ENCODE results near the gene FOXP1.

Gene FOXP1

DNA sequence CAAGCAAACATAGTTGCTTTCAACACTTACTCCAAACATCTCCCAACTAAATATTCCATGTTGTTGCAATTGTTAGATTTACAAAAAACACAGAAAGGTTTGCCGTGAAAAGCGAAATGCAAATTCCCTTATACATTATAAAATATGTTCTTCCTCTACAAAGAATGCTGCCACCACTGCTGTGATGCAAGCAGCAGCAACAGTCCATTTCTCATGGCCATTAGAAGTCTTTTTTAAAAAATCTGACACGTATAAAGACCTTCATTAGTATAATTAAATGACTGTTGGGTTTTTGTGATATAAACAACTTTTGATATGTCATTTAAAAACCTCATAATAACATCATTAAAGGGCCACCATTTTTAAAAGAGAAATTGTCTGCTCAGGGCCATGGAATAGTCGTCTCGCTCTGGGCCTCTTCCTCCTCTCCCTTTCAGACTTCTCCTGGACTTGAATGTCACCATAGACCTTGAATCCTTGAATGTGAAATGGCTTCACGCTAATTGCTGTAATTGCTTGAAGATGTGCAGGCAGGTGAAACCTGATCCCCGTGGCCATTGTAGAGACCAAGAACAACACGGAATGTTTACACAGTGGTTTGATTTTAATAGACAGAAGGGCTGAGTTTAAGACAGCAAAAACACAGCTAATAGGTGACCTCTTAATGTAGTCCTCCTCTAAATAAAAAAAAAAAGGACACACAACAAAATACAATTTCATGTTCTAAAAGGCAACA lies 450.4 kb downstream of the FOXP1 start:
- DNase-seq, result no peak

DNA sequence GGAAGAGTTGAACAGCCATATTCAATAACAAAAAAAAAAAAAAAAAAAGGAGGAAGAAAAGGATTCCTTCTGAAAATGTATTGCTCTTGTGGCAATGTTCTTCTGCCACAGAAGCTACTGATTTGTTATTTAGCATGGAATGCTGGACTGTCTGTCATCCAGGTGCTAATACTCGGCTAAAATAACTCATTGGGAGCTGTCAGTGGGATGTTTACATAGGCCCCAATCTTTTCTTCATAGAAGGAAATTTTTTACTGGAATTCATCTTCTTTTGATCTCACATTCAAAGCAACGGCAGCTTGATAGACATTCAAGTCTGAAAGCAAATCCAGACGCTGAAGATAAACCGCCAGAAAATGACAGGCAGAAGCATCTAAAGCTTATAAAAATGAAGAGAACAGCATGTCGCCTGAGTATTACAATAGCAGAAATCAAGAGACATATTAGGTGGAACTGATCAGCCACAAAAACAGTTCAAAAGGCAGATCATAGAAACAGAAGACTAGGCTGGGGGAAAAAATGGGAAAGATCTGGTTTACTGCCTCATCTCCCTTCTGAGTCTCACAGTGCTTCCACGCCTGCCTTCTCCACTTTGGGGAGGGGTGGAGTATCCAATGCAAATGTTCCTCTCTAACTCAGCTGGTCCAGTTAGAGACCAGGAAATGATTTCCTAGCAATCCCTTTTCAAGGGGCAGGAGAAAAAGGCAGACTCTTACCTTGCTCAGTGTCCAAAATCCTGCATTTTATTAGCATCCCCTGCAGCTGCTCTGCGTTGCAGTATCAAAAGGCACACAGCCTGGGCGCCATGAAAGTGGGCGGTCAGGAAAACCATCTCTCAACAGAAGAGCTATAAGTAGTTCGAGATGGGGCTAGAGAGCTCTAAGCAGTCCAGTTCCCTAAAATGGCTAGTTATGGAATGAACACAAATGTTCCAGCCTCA lies 451.9 kb downstream of the FOXP1 start:
- no peak for DNase-seq

DNA sequence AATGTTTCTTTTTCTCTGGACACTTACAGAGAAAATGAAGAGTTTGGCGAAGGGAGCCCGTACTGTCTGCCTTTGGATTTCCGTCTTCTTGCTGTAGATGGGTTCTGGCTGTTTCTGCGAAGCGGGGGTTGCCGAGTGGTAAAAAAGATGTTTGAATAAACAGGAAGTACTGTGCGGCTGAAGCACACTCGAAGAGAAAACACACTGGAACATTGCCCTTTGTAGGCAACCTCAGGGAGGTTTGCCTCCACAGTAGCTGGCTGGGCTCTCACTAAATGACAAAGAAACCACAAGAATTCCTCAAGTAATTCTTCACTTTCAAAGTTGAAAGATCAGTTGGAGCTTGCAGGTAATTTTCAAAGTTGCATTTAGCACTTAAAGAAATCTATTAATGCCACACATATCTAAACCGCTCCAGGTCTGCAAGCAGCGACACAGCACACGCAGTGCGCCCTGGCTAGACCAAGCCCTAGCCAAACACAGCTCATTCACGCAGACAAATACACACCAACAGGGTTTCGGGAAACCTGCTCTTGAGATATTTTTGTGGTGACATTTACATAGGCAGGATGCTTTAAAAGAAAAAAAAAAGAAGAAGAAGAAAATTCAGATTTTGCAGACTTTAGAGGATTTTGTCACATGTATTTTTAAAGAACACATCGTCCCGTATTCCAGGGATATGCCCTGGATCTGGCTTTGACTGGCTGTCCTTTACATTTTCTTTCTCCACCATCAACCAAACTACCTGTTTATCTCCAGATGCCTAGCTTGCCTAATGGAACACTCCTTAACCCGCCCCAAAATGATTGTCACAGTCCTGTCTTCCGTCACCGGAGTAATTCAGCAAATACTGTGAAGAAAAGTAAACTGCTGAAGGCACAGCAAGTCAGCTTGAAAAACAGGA lies 452.8 kb downstream of the FOXP1 start:
- DNase-seq, result peak; percentile 78

DNA sequence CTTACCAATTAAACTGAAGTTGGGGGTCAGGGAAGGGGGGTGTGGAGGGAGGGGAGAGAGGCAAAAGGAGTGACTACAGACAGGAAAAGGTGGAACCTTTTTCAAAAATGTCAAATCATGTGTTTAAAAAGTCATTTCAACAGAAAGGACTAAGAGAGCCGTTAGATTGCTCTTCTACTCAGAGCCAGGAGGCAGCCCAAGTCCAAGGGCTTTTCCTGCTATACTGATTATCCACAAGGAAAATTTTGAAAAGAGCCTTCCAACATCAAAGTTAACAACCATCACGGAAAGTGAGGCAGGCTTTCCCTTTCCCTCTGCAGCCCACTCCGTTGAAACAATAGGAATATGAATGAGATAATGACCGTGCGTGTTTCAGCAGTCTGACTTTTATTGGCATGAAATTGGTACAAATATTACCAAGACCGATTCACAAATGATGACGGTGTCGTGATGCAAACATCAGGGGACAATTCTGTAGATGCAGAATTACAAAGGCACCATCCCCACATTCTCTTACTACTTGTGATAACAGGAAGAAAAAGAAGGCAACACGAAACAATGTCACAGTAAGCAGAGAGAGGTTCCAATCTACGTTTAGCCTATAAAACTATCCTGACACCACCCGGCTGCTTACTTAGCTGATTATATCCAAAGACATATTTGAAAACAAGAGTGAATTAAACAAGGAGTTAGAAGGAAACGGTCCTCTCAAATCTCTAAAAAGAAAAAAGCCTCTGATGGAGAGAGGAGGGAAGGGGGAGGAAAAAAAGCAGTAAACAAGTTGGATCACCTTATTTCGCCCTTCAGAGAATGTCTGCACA lies 453.7 kb downstream of the FOXP1 start:
- DNase-seq, result peak; percentile 64

DNA sequence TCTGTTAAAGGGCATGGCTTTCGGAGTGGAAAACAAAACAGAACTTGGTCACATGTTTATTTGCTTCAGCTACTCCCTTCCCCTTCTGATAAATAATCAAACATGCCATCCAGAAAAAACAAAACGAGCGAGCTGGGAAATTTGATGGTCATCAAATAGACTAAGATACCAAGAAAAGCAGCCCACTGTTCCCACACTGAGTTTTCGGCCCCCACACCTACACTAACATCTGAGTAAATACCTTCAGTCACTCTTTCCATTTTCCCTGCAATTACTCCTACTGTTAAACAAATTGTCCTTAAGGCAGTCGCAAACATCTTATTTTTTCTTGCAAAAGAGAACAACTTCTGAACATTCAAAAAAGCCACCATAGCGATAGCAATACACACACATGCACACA lies 454.6 kb downstream of the FOXP1 start:
- DNase-seq, result peak; percentile 39

DNA sequence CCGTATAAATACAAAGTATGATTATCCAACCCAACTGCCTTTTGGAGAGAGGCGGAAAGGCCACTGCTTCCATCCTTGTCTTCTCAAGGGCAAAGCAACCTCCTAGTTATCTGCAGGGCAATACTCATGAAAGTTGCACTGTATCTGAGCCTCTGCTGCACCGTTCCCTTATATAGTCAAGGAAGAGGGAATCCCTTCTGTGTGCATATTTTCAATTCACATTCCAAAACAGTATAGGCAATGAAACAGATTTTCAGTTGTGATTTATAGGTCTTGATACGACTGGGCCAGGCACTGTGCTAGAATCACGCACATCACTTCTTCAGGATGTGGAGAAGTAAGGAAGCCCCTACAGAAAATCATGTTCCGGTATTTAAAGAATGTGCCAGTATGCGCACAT lies 455.7 kb downstream of the FOXP1 start:
- peak; percentile 27 for DNase-seq

DNA sequence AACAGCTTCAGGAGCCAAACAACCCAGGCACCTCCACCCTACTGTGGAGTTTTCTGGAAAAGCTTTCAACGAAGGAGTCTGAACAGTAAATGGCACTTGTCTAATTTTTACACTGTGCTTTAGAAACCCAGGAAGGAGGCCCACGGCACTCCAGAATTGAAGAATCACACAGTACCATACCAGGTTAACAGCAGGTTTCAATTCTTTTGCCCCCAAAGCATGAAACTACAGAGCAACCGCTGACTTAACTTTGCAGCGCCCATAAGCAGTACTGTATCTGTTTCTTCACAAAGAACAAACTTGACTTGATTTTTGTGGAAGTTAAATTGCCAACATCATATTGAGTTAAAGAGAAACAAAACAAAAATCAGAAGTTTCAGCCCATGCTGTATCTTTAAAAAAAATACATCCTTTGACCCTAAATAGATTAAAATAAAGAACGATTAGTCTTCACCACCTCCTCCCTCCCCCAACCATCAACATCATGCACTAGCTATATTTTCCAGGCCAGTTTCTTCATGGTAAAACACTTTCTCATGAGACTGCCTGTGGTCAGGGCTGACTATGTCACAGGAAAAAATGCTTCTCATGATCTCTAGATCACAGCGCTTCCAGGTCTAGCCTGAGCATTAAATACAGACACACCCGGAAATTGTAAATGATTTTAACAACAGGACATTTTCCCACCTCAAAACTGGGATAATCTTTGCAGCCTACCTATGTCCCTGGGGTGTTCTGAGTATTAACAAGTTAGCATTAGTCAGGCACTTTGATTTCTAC lies 456.3 kb downstream of the FOXP1 start:
- DNase-seq, result peak; percentile 37

DNA sequence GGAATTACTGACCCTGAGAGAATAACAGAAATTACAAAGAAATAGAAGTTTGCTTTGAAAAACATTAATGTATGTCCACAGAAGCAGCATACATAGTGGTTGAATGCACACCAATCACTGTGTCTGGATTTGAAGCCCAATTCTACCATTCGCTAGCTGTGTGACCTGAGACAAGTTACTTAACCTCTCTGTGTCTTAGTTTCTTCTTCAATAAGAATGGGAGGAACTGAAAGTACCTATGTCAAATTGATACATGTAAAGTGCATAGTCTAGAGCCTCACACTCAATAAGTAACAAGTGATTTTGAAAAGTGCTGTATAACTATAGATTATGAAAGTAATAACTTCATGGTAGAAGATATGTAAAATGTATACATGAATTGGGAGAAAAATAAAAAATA lies 457.8 kb downstream of the FOXP1 start:
- no peak for DNase-seq

DNA sequence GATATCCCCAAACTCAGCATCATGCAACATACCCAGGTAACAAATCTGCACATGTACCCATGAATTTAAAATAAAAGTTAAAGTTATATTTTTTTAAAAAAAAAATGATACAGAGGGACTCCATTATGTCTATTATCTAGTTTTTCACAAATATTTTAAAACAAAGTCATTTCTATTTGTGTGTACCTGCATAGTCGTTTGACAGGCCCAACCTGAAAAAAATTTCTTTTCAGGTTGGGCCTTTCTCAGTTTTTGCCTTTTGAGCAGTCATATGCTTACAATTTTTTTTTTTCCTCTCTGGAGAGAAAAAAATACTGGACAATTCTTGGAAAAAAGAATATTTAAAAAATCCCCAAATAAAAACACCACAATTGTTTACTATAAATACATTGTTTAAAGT lies 459.5 kb downstream of the FOXP1 start:
- DNase-seq, result no peak

DNA sequence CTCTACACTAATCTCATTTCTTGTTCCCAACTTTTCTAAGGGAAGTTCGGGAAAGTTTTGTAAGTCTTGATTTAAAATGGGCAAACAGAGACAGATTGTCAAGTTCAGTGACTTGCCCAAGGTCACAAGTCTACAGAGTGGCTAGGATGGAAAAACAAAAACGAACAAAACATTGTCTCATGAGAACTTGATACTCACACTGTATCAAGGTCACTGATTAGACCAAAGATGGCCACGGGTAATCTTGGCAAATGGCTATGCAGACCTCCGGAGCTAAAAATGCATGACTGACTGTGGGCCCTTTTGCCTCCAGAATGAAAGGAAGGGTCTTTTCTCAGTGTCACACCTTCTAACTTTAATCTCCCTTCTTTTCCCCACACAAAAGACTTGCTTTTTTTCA lies 460.9 kb downstream of the FOXP1 start:
- no peak for DNase-seq

DNA sequence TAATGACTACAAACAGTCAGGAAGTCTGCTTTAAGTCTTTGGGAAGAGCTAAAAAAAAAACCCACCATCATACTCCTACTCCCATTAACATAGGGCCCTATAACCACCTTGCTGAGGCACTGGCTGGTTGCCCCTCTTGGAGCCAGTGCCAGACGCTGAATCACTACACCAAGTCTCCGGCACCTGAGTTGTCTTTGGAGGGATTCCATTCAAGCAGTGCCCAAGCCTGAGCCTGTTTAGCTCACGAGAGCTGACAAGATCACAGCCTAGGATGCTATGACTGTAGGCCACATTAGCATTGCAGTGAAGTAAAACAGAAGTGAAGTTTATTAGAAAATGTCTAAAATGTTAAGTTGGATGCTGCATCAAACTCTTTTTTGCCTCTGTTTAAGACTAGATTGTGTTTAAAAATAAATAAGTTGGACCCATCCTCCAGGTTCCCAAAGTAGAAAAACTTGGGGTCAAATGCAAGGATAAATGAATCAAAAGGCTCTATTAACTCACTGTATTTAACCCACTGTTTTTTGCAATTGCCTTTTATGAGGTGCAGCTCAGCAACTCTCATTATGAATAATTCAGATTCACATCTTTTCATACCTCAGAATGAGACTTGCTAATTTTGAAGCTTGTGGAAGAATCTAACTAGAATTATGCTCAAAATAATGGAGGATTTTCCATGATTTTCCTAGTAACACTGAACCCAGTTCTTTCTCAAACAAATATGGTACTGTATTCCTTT lies 461.9 kb downstream of the FOXP1 start:
- DNase-seq, result no peak

DNA sequence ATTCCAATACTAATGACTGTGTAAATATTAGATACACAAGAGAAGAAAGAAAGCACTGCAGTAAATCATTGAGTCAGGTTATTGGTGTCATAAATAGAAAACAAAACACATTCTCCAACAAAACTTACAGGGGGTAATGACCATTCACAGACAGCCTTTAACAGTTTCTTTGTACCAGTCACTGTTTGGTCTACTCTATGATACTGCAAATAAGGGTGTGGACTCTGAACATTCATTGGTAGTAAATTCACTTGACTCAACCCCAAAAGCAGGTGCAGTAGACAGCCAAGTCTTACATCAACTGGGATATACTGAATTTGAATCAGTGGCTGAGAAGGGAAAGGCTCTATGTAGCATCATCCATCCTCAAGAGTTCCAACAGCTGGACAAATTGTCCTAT lies 463.5 kb downstream of the FOXP1 start:
- no peak for DNase-seq

DNA sequence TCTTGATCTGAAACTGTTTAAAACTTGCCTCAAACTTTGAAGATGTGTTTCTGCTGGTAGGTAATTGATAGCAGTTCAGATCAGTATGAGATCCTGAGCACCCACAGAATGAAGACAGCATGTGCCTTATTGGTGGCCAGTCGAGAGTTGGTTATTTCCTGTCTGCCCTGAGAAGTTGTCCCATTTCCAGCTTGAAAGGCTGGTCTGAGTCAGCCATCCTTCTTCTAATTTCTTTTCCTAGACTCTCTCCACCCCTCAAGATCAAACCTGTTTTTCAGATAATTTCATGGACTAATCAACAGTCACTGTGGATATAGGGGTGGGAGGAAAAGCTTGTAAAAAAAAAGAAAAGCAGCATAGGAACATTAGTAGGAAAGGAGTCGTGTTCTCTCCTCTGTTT lies 464.4 kb downstream of the FOXP1 start:
- no peak for DNase-seq

DNA sequence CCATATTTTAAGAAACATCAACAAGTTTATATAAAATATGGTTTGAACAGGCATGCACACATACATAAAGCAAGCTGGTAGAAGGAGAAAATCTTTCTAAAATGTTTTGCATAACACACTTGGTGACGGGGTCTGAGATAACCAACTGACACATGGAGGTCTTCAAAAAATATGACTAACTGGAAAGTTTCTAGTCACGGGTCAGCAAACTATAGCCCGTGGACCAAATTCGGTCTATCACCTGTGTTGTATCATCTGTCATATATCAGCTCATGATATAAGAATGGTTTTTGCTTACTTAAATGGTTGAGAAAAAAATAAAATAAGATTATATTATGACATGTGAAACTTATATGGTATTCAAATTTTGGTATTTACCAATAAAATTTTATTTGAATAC lies 465.1 kb downstream of the FOXP1 start:
- DNase-seq, result no peak

DNA sequence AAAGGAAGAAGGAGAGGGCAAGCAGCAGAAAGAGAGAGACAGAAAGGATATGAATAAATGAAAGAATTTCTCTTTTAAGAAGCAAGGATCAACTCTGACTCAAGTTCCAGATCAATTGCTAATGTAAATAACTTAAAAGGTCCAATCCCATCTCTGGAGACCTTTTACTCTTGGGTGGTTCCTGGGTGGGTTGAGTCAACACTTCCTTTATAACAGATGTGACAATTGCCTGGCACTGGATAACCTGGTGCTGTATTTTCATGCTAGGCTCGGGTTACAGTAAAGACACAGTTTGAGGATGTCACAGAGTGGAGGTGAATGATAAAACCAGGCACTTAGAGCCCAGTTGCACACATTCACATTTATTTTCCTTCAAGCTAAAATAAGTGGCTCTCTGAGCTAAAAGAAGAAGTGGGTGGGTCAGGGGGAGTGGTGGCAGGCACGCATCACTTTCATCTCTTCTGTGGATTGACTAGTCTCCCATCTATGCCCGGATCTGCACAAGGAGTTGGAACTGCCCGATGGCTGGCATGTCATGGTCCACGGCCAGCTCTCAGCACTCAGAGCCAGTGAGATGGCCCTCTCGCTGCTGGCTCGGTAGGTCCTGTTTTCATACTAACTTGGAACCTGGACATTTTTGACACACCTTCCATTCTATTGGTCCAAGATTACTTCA lies 465.8 kb downstream of the FOXP1 start:
- DNase-seq, result no peak

DNA sequence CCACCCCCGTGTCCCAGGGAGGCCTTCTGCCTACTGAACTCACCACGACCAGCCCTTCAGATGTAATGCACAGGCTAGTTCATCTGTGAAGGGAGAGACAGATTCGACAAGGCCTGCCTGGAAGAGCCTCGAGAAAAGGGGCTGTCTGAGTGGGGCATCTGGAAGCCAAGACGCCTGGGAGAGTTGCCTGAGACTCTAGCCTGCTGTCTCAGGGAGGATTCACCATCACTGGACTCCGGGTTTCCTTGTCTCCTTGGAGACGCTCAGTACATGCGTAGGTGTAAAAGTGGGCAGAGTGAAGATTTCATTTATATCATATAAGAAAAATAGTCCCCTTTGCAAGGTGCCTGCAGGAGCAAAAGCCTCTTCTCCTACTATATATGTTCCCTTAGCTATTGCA lies 468.9 kb downstream of the FOXP1 start:
- no peak for DNase-seq

DNA sequence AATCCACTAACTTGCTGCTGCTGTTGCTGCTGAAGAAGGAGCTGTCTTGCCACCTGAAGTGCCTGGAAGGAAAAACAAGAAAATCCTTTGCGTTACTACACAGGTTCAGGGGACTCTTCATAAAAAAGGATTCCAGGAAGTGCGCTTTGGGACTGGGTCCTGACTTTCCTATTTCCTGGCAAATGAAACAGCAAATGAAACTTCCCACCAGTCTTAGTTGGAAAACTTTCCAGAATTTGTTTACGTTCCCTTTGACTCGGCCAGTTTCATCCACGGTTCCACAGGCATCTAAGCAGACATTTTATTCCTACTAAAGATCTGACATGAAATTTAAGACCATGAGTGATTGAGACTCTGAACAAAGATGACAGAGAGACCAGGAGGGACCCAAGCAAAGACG lies 471.0 kb downstream of the FOXP1 start:
- DNase-seq, result no peak

DNA sequence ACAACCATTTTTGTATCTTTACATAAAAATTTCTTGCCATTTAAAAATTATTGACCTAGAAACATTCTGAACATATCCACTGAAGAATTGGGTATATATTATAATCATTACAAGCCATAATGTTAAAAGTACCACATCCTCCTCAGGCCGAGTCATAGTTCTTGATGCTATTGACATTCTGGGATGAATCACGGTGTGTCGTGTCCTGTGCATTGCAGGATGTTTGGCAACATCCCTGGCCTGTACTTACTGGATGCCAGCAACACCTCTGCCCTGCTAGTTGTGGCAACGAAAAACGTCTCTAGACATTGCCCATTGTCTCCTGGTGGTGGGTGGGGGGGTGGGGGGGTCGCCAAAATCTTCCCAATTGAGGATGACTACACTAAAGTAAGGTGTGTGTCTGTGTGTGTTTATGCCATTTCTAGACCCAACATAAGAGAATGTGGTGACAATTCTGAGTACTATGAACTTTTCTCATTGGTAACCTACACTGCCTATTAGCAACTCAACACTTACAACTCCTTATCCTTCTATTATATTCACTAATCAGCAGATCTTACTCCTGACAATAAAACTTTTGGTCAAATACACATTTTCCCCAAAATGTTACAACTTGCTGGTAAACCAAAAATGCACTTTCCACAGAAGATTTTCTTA lies 471.6 kb downstream of the FOXP1 start:
- no peak for DNase-seq

DNA sequence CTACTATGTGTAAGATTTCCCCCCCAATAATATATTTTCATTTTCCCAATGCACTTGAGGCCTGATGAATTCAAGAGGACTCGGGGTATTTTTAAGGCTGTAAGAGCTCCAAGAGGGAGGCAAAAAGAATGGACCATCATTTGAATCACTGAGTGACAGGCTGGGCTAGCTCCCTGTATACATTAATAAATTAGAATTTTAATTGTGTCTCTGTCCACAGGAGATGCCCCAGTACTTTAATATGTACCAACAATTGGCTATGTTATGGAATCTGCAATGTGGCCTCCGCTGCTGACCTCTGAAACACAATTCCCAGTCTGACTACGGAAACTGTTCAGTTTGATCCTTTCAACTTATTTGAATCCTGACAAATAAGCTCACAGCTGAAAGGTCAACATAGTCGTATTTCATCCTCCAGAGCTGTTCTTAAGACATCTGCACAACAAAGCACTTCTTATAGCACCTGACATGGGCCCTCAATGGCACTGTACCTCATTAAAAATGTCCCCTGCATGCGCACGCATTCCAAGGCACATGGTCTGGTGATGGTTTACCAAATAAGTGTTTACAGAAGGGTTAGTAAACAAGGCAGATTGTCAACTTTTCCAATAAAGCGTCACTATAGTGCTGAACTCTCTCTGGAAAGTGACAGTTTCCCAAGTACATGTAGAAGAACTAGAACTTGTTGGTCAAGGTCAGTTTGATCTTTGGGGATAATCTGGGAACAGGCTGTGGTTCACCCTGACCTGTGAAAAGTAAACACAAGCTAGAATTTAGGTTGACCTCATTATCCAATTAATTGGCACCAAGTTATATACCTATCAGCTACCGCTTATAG lies 472.9 kb downstream of the FOXP1 start:
- no peak for DNase-seq
